ENCODE results near the gene GJA4. TPM values are rescaled to one million over a fixed set of nuclear protein-coding genes. Genes with fewer than 3 reads are reported as not detected.

The GJA4 gene
- total RNA-seq, 1 donor from 2014 or later = not detected

GRCh38 chr1:34829250-34829649, 36.5 kb downstream of the GJA4 start:
- intact Hi-C loops (cut with micrococcal nuclease) = no loop called here

DNA sequence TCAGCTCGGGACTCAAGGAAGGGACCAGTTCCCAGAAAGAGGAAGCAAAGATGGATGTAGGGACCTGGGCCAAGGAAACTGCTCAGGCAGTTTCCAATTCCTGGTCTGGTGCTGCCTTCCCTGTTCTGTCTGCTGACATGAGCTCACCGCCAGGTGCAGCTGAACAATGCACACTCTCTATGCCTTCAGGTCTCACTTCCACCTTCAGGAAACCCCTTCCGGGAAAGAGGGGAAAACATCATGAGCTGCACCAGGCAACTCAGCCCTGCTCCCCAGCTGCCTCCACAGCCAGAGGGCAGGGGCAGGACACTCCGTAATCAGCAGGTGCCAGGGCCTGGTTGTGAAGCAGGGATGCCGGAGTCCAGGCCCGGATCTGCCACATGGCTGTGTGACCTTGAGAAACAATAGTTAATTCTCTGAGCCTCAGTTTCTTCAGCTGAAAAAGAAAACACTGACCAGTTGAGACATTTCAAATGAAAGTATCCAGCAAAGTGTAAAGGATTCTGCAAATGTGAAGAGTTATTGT, 39.0 kb downstream of the GJA4 start:
- intact Hi-C loops (cut with micrococcal nuclease) = no loop called here

GRCh38 chr1:34833711-34834110, 40.9 kb downstream of the GJA4 start:
- intact Hi-C loops (cut with micrococcal nuclease) = no loop called here

- intact Hi-C loops (cut with micrococcal nuclease) = no loop called here
Measured at GRCh38 chr1:34839526-34840305, 46.9 kb downstream of the GJA4 start.

GRCh38 chr1:34840426-34840825, 47.6 kb downstream of the GJA4 start:
- intact Hi-C loops (cut with micrococcal nuclease) = no loop called here

DNA sequence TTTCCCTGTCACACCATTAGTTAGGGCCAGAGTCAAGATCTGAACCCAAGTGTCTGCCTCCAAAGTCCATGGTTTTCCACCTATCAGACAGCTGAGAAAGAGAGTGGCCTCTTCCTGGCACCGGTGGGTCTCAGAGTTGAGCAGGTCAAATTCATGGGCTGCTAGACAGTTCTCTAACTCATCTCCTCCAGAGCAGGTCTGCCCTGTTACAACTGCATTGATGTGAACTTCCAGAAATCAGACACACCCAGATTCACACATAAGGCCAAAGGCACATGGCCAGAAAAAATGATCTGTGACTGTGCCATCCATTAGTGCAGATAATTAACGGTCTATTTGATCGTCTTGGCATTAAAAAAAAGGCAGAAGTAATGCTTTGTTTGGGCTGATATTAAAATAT, 49.3 kb downstream of the GJA4 start:
- intact Hi-C loops (cut with micrococcal nuclease) = no loop called here

- intact Hi-C loops (cut with micrococcal nuclease) = no loop called here
Measured at GRCh38 chr1:34842952-34843371, 50.2 kb downstream of the GJA4 start.

DNA sequence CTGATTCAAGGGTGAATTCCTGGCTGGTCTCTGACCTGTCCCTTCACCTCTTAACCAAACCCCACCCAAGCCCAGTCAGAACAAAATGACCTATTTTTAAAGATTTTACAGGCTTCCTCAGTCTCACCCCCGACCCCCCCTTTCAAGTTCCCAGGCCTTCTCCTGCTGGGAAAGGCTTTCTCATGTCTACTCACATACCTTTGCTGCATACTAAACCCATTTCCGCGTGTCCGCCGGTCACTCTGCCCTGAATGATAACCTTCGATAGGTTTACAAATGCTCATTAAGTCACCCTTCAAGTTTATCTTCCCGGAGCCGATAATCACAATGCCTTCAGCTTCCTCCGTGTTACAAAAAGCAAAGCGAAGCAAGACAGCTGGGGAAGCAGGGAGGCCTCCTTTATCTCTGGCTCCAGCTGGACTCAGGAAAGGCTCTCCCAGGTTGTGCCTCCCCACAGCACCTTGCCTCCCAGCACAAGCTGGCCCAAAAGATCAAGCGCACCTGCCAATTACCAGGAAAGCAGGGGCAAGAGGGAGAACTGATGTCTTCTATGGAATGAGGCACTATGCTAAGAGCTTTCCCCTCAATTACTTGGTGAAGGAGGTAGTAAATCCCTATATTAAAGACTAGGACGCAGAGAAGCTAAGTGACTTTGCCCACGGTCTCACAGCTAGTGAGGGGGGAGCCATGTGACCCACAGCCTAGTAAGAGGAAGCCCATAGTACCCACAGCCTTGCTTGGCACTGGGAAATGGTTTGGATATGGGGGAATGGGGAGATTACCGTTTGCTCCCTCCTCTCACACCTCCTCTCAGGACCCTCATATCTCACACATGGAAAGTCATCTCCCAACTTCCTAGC, 50.8 kb downstream of the GJA4 start:
- intact Hi-C loops (cut with micrococcal nuclease) = no loop called here

DNA sequence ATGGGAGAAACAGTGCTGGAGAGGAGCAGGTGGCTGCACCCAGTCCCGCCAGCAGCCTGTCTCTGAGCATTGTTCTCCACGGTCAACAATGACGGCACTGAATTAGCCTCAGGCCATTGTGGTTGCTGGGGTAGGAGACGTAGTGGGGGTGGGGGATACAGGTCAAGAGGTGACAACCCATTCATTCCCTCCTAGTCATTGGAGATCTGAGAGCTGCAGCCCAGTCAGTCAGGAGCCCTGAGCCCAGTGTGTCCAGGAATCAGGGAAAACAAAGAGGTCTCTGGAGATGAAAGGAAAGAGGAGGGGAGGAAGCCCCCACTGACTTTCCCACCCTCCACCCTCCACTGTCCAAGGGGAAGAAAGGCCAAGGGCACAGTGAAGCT, 51.4 kb downstream of the GJA4 start:
- intact Hi-C loops (cut with micrococcal nuclease) = no loop called here

Other genes starting within 250 kb of the GJA4 start
- gene GJB5, start 38.0 kb upstream of the GJA4 start, total RNA-seq = not detected in 2 replicates
- gene GJB4, start 33.3 kb upstream of the GJA4 start, total RNA-seq = not detected in 2 replicates
- gene GJB3, start 11.8 kb upstream of the GJA4 start, total RNA-seq = not detected in 2 replicates
- gene SMIM12, start 66.8 kb downstream of the GJA4 start, total RNA-seq = 43.5 and 47.2 TPM in 2 replicates
- 0.25 and 0.36 TPM in 2 replicates for gene DLGAP3, start 136.7 kb downstream of the GJA4 start, total RNA-seq
- gene TMEM35B, start 192.3 kb downstream of the GJA4 start, total RNA-seq = 19.6 and 20.7 TPM in 2 replicates
- 26.1 and 26.3 TPM in 2 replicates for gene ZMYM6, start 238.9 kb downstream of the GJA4 start, total RNA-seq

All from T-helper 2 cell treated with Interferon-gamma antibody and Interleukin-4, amounts not matched to agents 100 ng/mL and 5 ng/mL, for 36 hours (primary cell).